Subcutaneous abdominal adipose tissue (tissue), 5 donors: ENCODE data around the gene NUCB1.

Source experiments
- H3K27ac ChIP-seq: one replicate; pipeline ENCODE4 v1.7.0; 2013; ENCODE audit warnings: low read depth, mild to moderate bottlenecking, inconsistent platforms, low read length, moderate library complexity
- H3K27me3 ChIP-seq, 5 donors: one replicate each; pipeline ENCODE4 v1.7.0; 2013; ENCODE audit warnings: low read length in 5 of 5, inconsistent platforms in 1 of 5; ENCODE audit not compliant: control insufficient read depth in 5 of 5, insufficient read depth in 4 of 5
- H3K36me3 ChIP-seq, 5 donors: one replicate each; pipeline ENCODE4 v1.7.0; 2013; ENCODE audit warnings: low read length in 5 of 5; ENCODE audit not compliant: control insufficient read depth in 5 of 5, insufficient read depth in 5 of 5
- H3K4me1 ChIP-seq, 5 donors: one replicate each; pipeline ENCODE4 v1.7.0; 2013; ENCODE audit warnings: low read length in 5 of 5, mild to moderate bottlenecking in 3 of 5, moderate library complexity in 1 of 5; ENCODE audit not compliant: control insufficient read depth in 5 of 5, insufficient read depth in 5 of 5
- H3K4me3 ChIP-seq, 5 donors: one replicate each; pipeline ENCODE4 v1.7.0; 2013; ENCODE audit warnings: low read length in 5 of 5, low read depth in 1 of 5
- H3K9ac ChIP-seq, 5 donors: one replicate each; pipeline ENCODE4 v1.7.0; 2013; ENCODE audit warnings: low read length in 5 of 5, mild to moderate bottlenecking in 4 of 5, moderate library complexity in 3 of 5
- H3K9me3 ChIP-seq, 5 donors: one replicate each; pipeline ENCODE4 v1.7.0; 2013; ENCODE audit warnings: low read length in 5 of 5; ENCODE audit not compliant: control insufficient read depth in 5 of 5
- donor health status: healthy.
- donor health status: healthy.
- donor health status: healthy.
- donor health status: healthy.
- donor health status: healthy.

Gene NUCB1

DNA sequence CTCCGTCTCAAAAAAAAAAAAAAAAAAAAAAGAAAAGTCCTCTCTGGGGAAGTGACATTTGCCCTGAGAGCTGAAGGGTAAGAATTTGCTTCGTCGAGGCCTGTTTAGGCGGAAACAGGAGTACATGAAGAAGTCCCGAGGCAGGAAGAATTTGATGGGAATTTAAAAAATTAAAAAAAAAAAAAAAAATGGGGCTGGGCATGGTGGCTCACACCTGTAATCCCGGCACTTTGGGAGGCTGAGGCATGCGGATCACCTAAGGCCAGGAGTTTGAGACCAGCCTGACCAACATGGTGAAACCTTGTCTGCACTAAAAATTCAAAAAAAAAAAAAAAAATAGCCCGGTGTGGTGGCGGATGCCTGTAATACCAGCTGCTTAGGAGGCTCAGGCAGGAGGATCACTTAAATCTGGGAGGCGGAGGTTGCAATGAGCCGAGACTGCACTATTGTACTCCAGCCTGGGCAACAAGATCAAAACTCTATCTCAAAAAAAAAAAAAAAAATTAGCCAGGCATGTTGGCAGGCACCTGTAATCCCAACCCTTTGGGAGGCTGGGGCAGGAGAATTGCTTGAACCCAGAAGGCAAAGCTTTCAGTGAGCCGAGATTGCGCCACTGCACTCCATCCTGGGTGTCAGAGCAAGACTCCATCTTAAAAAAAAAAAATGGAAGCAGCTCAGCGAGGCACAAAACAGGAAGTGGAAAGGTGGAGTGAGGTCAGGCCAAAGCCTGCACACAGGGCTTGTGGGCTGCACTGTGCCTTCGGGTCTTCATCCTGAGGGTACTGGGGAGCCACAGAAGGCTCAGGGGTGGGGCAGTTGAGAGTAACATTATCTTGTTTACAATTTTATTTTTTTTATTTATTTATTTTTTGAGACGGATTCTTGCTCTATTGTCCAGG lies 59.5 kb downstream of the NUCB1 start:
- no peak overlapping the region for H3K4me3 ChIP-seq
- H3K27me3 ChIP-seq, result no peaks in the 10 kb centered on the region
- H3K9me3 ChIP-seq, result no peaks in the 10 kb centered on the region
- H3K4me1 ChIP-seq, result peaks cover 4 to 42% (median 41%) of the 10 kb centered on the region in 5 donors
- H3K36me3 ChIP-seq, result peaks cover 0 to 3% (median 2%) of the 10 kb centered on the region in 5 donors
- no peak overlapping the region for H3K9ac ChIP-seq
- no peak overlapping the region for H3K27ac ChIP-seq

GRCh38 chr19:48961051-48961649 lies 61.0 kb downstream of the NUCB1 start:
- Histone ChIP-seq H3K9ac (no peak overlapping the region), H3K27me3 (no peaks in the 10 kb centered on the region), H3K27ac (peak overlapping the region; percentile 99), H3K9me3 (no peaks in the 10 kb centered on the region), H3K4me1 (peaks cover 2 to 39% (median 34%) of the 10 kb centered on the region in 5 donors), H3K4me3 (no peak overlapping the region), H3K36me3 (peaks cover 0 to 5% (median 3%) of the 10 kb centered on the region in 5 donors)

DNA sequence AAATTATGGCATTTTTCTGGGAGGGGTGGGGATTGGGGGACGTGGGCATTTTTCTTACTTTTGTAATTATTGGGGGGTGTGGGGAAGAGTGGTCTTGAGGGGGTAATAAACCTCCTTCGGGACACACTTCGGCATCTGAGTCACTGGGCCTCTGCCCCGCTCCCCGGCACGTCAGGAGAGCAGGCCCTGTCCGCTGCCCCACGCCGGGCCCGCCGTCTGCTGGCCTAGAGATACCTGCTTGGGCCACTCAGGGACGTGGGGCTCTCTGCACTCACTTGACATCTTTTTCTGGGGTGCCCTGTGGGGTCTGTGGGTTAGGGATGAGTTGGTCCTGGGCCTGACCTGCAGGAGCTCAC lies 61.5 kb downstream of the NUCB1 start:
- H3K9ac ChIP-seq, result no peak overlapping the region

GRCh38 chr19:48962029-48962848 lies 62.1 kb downstream of the NUCB1 start:
- peak overlapping the region; percentile 99 for H3K27ac ChIP-seq
- H3K4me3 ChIP-seq, result peak overlapping the region in 2 of 5 donors; percentile 6 to 37
- no peaks in the 10 kb centered on the region for H3K27me3 ChIP-seq
- H3K36me3 ChIP-seq, result peaks cover 0 to 13% (median 7%) of the 10 kb centered on the region in 5 donors
- no peaks in the 10 kb centered on the region for H3K9me3 ChIP-seq
- H3K9ac ChIP-seq, result peak overlapping the region in 3 of 5 donors; percentile 1 to 66 (median 43)
- H3K4me1 ChIP-seq, result peaks cover 2 to 48% (median 43%) of the 10 kb centered on the region in 5 donors

More for the DNA sequence above, 61.5 kb downstream of the NUCB1 start:
- H3K4me3 ChIP-seq, result no peak overlapping the region
- peaks cover 2 to 42% (median 37%) of the 10 kb centered on the region in 5 donors for H3K4me1 ChIP-seq
- no peaks in the 10 kb centered on the region for H3K27me3 ChIP-seq
- no peaks in the 10 kb centered on the region for H3K9me3 ChIP-seq
- peak overlapping the region; percentile 99 for H3K27ac ChIP-seq
- H3K36me3 ChIP-seq, result peaks cover 0 to 8% (median 5%) of the 10 kb centered on the region in 5 donors

GRCh38 chr19:48962849-48963165 lies 62.7 kb downstream of the NUCB1 start:
- H3K4me1 ChIP-seq, result peaks cover 4 to 54% (median 49%) of the 10 kb centered on the region in 5 donors
- peak overlapping the region in 2 of 5 donors; percentile 43 to 66 for H3K9ac ChIP-seq
- H3K36me3 ChIP-seq, result peaks cover 0 to 14% (median 7%) of the 10 kb centered on the region in 5 donors
- no peak overlapping the region for H3K4me3 ChIP-seq
- H3K27ac ChIP-seq, result peak overlapping the region; percentile 99
- H3K27me3 ChIP-seq, result no peaks in the 10 kb centered on the region
- H3K9me3 ChIP-seq, result no peaks in the 10 kb centered on the region

- H3K27ac ChIP-seq, result peak overlapping the region; percentile 99
- no peaks in the 10 kb centered on the region for H3K27me3 ChIP-seq
- H3K4me1 ChIP-seq, result peaks cover 8 to 62% (median 56%) of the 10 kb centered on the region in 5 donors
- peaks cover 0 to 21% (median 7%) of the 10 kb centered on the region in 5 donors for H3K36me3 ChIP-seq
- peak overlapping the region; percentile 65 to 97 (median 82) for H3K9ac ChIP-seq
- no peaks in the 10 kb centered on the region for H3K9me3 ChIP-seq
- H3K4me3 ChIP-seq, result peak overlapping the region; percentile 42 to 97 (median 68)
These were observed 63.5 kb downstream of the NUCB1 start for GRCh38 chr19:48963371-48964204.

DNA sequence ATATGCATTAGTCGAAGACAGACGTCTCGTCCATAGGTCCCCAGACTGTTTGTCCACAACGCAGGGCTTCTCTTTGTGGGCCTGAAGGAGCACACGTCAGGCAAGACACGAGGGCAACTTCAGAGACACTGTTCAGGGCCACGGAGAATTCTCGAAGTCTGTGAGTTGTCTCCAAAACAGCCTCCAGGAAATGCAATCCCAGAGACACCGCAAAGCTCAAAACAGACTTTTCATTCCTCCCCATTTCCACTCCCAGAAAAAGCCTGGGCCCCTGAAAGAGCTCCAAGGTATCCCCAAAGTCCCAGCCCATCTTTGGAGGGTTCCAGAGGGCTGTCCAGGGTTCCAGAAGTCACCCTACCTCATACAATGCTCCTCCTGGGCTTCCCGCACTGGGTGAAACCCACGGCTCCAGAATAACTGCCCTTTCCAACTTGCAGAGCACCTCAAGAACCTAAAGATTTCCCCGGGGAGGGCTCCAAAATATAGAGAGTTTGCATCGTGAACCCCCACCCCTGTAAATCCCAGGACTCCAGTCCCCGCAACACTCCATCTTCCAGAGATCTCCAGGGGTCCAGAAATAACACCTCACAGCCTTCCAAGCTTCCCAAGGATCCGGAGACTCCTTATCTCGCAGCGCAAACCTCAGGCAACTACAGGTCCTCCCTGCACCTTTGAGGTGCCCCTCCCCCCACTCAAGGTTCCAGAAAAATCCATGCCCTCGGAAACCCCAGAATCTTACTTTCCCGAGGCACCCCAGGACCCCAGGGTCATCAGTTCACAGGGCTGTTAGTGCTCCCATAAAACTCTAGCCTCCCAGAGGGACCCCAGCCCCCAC lies 64.3 kb downstream of the NUCB1 start:
- H3K4me3 ChIP-seq, result peak overlapping the region; percentile 42 to 97 (median 68)
- no peaks in the 10 kb centered on the region for H3K9me3 ChIP-seq
- H3K4me1 ChIP-seq, result peaks cover 8 to 70% (median 65%) of the 10 kb centered on the region in 5 donors
- no peaks in the 10 kb centered on the region for H3K27me3 ChIP-seq
- H3K27ac ChIP-seq, result peak overlapping the region; percentile 99
- peaks cover 0 to 29% (median 12%) of the 10 kb centered on the region in 5 donors for H3K36me3 ChIP-seq
- H3K9ac ChIP-seq, result peak overlapping the region; percentile 65 to 97 (median 82)

DNA sequence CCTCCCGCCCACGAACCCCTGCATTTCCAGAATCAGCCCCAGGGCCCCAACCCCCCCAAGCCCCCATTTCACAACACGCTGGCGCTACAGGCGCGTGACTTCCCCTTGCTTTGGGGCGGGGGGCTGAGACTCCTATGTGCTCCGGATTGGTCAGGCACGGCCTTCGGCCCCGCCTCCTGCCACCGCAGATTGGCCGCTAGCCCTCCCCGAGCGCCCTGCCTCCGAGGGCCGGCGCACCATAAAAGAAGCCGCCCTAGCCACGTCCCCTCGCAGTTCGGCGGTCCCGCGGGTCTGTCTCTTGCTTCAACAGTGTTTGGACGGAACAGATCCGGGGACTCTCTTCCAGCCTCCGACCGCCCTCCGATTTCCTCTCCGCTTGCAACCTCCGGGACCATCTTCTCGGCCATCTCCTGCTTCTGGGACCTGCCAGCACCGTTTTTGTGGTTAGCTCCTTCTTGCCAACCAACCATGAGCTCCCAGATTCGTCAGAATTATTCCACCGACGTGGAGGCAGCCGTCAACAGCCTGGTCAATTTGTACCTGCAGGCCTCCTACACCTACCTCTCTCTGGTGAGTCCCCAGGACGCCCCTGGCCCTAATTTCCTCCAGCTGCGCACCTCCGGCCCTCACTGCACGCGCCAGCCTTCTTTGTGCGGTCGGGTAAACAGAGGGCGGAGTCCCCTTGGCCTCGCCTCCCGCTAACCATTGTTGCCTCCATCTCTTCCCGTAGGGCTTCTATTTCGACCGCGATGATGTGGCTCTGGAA lies 65.1 kb downstream of the NUCB1 start, which contains the start of gene FTL:
Gene FTL, plus strand, starts transcription at position 270 of the 766 bp plus-strand sequence. Its CDS starts 199 bp downstream, at position 469.
- Histone ChIP-seq H3K9ac (peak within 1 kb of the TSS; percentile 83 to 97 (median 88)), H3K4me3 (peak within 1 kb of the TSS; percentile 81 to 97 (median 96)), H3K27me3 (no peaks in the 10 kb centered on the region), H3K36me3 (peaks cover 0 to 37% (median 19%) of the 10 kb centered on the region in 5 donors), H3K27ac (peak within 1 kb of the TSS; percentile 99), H3K4me1 (peaks cover 8 to 73% (median 69%) of the 10 kb centered on the region in 5 donors), H3K9me3 (no peaks in the 10 kb centered on the region)
